Mesendoderm (in vitro differentiated cells): Measurements from ENCODE around the gene ABCA2.

Experiments used
- DNase-seq: peaks from one replicate; pipeline ENCODE4 v3.0.0; 2013
- H2AK5ac ChIP-seq: 2 replicates; pipeline ENCODE4 v1.6.1; 2013; ENCODE audit warnings: low read length, inconsistent platforms
- H2BK120ac ChIP-seq: 2 replicates; pipeline ENCODE4 v1.6.1; 2013; ENCODE audit warnings: low read depth, mild to moderate bottlenecking, low read length, moderate library complexity, mixed read lengths
- H2BK15ac ChIP-seq: replicated peaks from 2 replicates; pipeline ENCODE4 v1.6.1; 2013; ENCODE audit warnings: low read depth, mild to moderate bottlenecking, moderate library complexity
- H2BK5ac ChIP-seq: 2 replicates; pipeline ENCODE4 v1.6.1; 2013; ENCODE audit warnings: low read length, inconsistent platforms
- H3K18ac ChIP-seq: 2 replicates; pipeline ENCODE4 v1.6.1; 2013; ENCODE audit warnings: mild to moderate bottlenecking, low read length, mixed read lengths
- H3K23ac ChIP-seq: one replicate; pipeline ENCODE4 v1.6.1; 2013; ENCODE audit warnings: low read length
- H3K27ac ChIP-seq: 2 replicates; pipeline ENCODE4 v1.5.1; 2013; ENCODE audit warnings: low read depth, mild to moderate bottlenecking, inconsistent platforms, low read length, moderate library complexity
- H3K27me3 ChIP-seq: 2 replicates; pipeline ENCODE4 v1.6.1; 2013; ENCODE audit warnings: low read length, control low read depth, mild to moderate bottlenecking, inconsistent platforms; ENCODE audit not compliant: insufficient read depth, poor library complexity
- H3K36me3 ChIP-seq: 2 replicates; pipeline ENCODE4 v1.6.1; 2013; ENCODE audit warnings: low read length, inconsistent platforms; ENCODE audit not compliant: control insufficient read depth, insufficient read depth
- H3K4ac ChIP-seq: one replicate; pipeline ENCODE4 v1.6.1; 2013; ENCODE audit warnings: low read depth, mild to moderate bottlenecking, low read length, moderate library complexity
- H3K4me1 ChIP-seq: 2 replicates; pipeline ENCODE4 v1.6.1; 2013; ENCODE audit warnings: low read depth, low read length, inconsistent platforms; ENCODE audit not compliant: control insufficient read depth
- H3K4me2 ChIP-seq: 2 replicates; pipeline ENCODE4 v1.6.1; 2013; ENCODE audit warnings: low read length
- H3K4me3 ChIP-seq: 2 replicates; pipeline ENCODE4 v1.5.1; 2013; ENCODE audit warnings: mild to moderate bottlenecking, low read length
- H3K56ac ChIP-seq: one replicate; pipeline ENCODE4 v1.6.1; 2013; ENCODE audit warnings: low read length
- H3K79me1 ChIP-seq: 2 replicates; pipeline ENCODE4 v1.6.1; 2013; ENCODE audit warnings: low read length, inconsistent platforms
- H3K79me2 ChIP-seq: 2 replicates; pipeline ENCODE4 v1.6.1; 2013; ENCODE audit warnings: mild to moderate bottlenecking, low read length; ENCODE audit not compliant: control insufficient read depth, insufficient read depth
- H3K9ac ChIP-seq: 2 replicates; pipeline ENCODE4 v1.6.1; 2013; ENCODE audit warnings: low read length, inconsistent platforms
- H4K5ac ChIP-seq: one replicate; pipeline ENCODE4 v1.6.1; 2013; ENCODE audit warnings: low read length
- H4K8ac ChIP-seq: one replicate; pipeline ENCODE4 v1.6.1; 2013; ENCODE audit warnings: low read depth, mild to moderate bottlenecking, control low read depth, low read length, moderate library complexity
- WGBS: extraction: QIAGEN DNeasy Blood & Tissue Kit; methylation state at CpG from one replicate; pipeline ENCODE4 v1.1.7; 2013; ENCODE audit warnings: low lambda C conversion rate, missing lambda C conversion rate; ENCODE audit not compliant: insufficient coverage; ENCODE audit errors: extremely low coverage; 5-methylcytosine and 5-hydroxymethylcytosine counted together

The ABCA2 gene

GRCh38 chr9:136972743-136973142, 55.3 kb downstream of the ABCA2 start:
- Histone ChIP-seq H3K4me3 (no peak overlapping the region), H3K79me1 (no peaks in the 10 kb centered on the region), H3K27ac (no peak overlapping the region), H3K79me2 (no peaks in the 10 kb centered on the region), H3K18ac (no peak overlapping the region), H2BK15ac (no peak overlapping the region), H3K4ac (no peak overlapping the region), H2BK5ac (no peak overlapping the region), H3K4me2 (no peak overlapping the region), H3K4me1 (no peaks in the 10 kb centered on the region), H3K56ac (no peak overlapping the region), H4K8ac (no peak overlapping the region), H2AK5ac (no peak overlapping the region), H3K27me3 (no peaks in the 10 kb centered on the region), H2BK120ac (no peak overlapping the region), H3K23ac (no peak overlapping the region), H4K5ac (no peak overlapping the region), H3K9ac (no peak overlapping the region), H3K36me3 (no peaks in the 10 kb centered on the region)
- DNase-seq, result no peak
- WGBS, result no CpG with 5 or more reads among the region's 13 CpGs

- no peak for DNase-seq
- H3K27me3 ChIP-seq, result no peaks in the 10 kb centered on the region
- no peak overlapping the region for H2BK5ac ChIP-seq
- no peaks in the 10 kb centered on the region for H3K36me3 ChIP-seq
- no peak overlapping the region for H2BK120ac ChIP-seq
- H3K4me2 ChIP-seq, result no peak overlapping the region
- no peak overlapping the region for H2AK5ac ChIP-seq
- no peak overlapping the region for H4K5ac ChIP-seq
- H3K9ac ChIP-seq, result no peak overlapping the region
- no peak overlapping the region for H3K18ac ChIP-seq
- H2BK15ac ChIP-seq, result no peak overlapping the region
- no peak overlapping the region for H3K4ac ChIP-seq
- H3K56ac ChIP-seq, result no peak overlapping the region
- no peak overlapping the region for H3K4me3 ChIP-seq
- H4K8ac ChIP-seq, result no peak overlapping the region
- no peaks in the 10 kb centered on the region for H3K4me1 ChIP-seq
- no peaks in the 10 kb centered on the region for H3K79me1 ChIP-seq
- H3K23ac ChIP-seq, result no peak overlapping the region
- whole genome bisulfite sequencing, result no CpG with 5 or more reads among the region's 11 CpGs
- H3K27ac ChIP-seq, result no peak overlapping the region
- no peaks in the 10 kb centered on the region for H3K79me2 ChIP-seq
These were observed 55.7 kb downstream of the ABCA2 start for GRCh38 chr9:136972335-136972734.

GRCh38 chr9:136971746-136972145, 56.3 kb downstream of the ABCA2 start:
- Histone ChIP-seq H2BK5ac (no peak overlapping the region), H4K5ac (no peak overlapping the region), H3K4ac (no peak overlapping the region), H4K8ac (no peak overlapping the region), H3K4me3 (no peak overlapping the region), H3K9ac (no peak overlapping the region), H2BK15ac (no peak overlapping the region), H2AK5ac (no peak overlapping the region), H3K36me3 (no peaks in the 10 kb centered on the region), H3K56ac (no peak overlapping the region), H3K27ac (no peak overlapping the region), H3K4me2 (no peak overlapping the region), H3K79me1 (no peaks in the 10 kb centered on the region), H2BK120ac (no peak overlapping the region), H3K23ac (no peak overlapping the region), H3K4me1 (no peaks in the 10 kb centered on the region), H3K18ac (no peak overlapping the region), H3K27me3 (no peaks in the 10 kb centered on the region), H3K79me2 (no peaks in the 10 kb centered on the region)
- WGBS, result no CpG with 5 or more reads among the region's 14 CpGs
- no peak for DNase-seq

GRCh38 chr9:136970361-136970760, 57.7 kb downstream of the ABCA2 start:
- Histone ChIP-seq H3K56ac (no peak overlapping the region), H3K27me3 (no peaks in the 10 kb centered on the region), H2BK120ac (no peak overlapping the region), H3K79me1 (no peaks in the 10 kb centered on the region), H3K79me2 (no peaks in the 10 kb centered on the region), H2AK5ac (no peak overlapping the region), H3K9ac (no peak overlapping the region), H3K18ac (no peak overlapping the region), H3K23ac (no peak overlapping the region), H3K4me3 (no peak overlapping the region), H4K5ac (no peak overlapping the region), H3K4me1 (peaks cover 2% of the 10 kb centered on the region), H3K4me2 (no peak overlapping the region), H2BK15ac (no peak overlapping the region), H3K27ac (no peak overlapping the region), H3K4ac (no peak overlapping the region), H4K8ac (no peak overlapping the region), H3K36me3 (no peaks in the 10 kb centered on the region), H2BK5ac (no peak overlapping the region)
- no peak for DNase-seq
- no CpG with 5 or more reads among the region's 11 CpGs for WGBS

- Histone ChIP-seq H3K79me2 (no peaks in the 10 kb centered on the region), H3K27ac (no peak overlapping the region), H2BK15ac (no peak overlapping the region), H3K4me1 (peaks cover 2% of the 10 kb centered on the region), H3K4me3 (no peak overlapping the region), H3K36me3 (no peaks in the 10 kb centered on the region), H2AK5ac (no peak overlapping the region), H3K27me3 (no peaks in the 10 kb centered on the region), H2BK5ac (no peak overlapping the region), H4K5ac (no peak overlapping the region), H3K4ac (no peak overlapping the region), H3K56ac (no peak overlapping the region), H3K79me1 (no peaks in the 10 kb centered on the region), H3K9ac (no peak overlapping the region), H2BK120ac (no peak overlapping the region), H3K18ac (no peak overlapping the region), H3K23ac (no peak overlapping the region), H3K4me2 (no peak overlapping the region), H4K8ac (no peak overlapping the region)
- no CpG with 5 or more reads among the region's 5 CpGs for WGBS
- no peak for DNase-seq
These were observed 58.3 kb downstream of the ABCA2 start for GRCh38 chr9:136969774-136970173.

GRCh38 chr9:136969150-136969549, 58.9 kb downstream of the ABCA2 start:
- H2AK5ac ChIP-seq, result no peak overlapping the region
- no peak overlapping the region for H3K23ac ChIP-seq
- no peaks in the 10 kb centered on the region for H3K79me1 ChIP-seq
- H3K79me2 ChIP-seq, result no peaks in the 10 kb centered on the region
- no peak overlapping the region for H3K4ac ChIP-seq
- WGBS, result no CpG with 5 or more reads among the region's 17 CpGs
- H4K8ac ChIP-seq, result no peak overlapping the region
- H3K36me3 ChIP-seq, result no peaks in the 10 kb centered on the region
- no peak overlapping the region for H3K4me2 ChIP-seq
- H3K27me3 ChIP-seq, result no peaks in the 10 kb centered on the region
- H3K4me1 ChIP-seq, result peaks cover 2% of the 10 kb centered on the region
- no peak overlapping the region for H3K4me3 ChIP-seq
- no peak overlapping the region for H4K5ac ChIP-seq
- no peak overlapping the region for H2BK15ac ChIP-seq
- H3K18ac ChIP-seq, result no peak overlapping the region
- DNase-seq, result no peak
- no peak overlapping the region for H3K9ac ChIP-seq
- H2BK5ac ChIP-seq, result no peak overlapping the region
- H2BK120ac ChIP-seq, result no peak overlapping the region
- H3K56ac ChIP-seq, result no peak overlapping the region
- H3K27ac ChIP-seq, result no peak overlapping the region
